H9 (cell line): ENCODE results near the gene TFAP2A. TPM values are rescaled to one million over a fixed set of nuclear protein-coding genes. Genes with fewer than 3 reads are reported as not detected.

Experiments used
- DNase-seq: peaks from one replicate; pipeline ENCODE4 v3.0.0-alpha.2; 2017
- H2AFZ ChIP-seq: one replicate; pipeline ENCODE4 v1.6.1; 2013; ENCODE audit warnings: mild to moderate bottlenecking, low read length, control low read depth, moderate library complexity
- H2AK5ac ChIP-seq: 2 replicates; pipeline ENCODE4 v1.6.1; 2013; ENCODE audit warnings: low read length, control low read depth, mixed read lengths; ENCODE audit not compliant: insufficient read length
- H2BK120ac ChIP-seq: one replicate; pipeline ENCODE4 v1.6.1; 2013; ENCODE audit warnings: low read depth, mild to moderate bottlenecking, low read length, control low read depth, inconsistent platforms; ENCODE audit not compliant: poor library complexity, severe bottlenecking
- H2BK12ac ChIP-seq: 2 replicates; pipeline ENCODE4 v1.6.1; 2013; ENCODE audit warnings: low read length, control low read depth, mixed read lengths, low read depth; ENCODE audit not compliant: insufficient read length
- H2BK15ac ChIP-seq: 2 replicates; pipeline ENCODE4 v1.6.1; 2013; ENCODE audit warnings: low read depth, low read length, control low read depth
- H2BK20ac ChIP-seq: one replicate; pipeline ENCODE4 v1.6.1; 2013; ENCODE audit warnings: low read depth, mild to moderate bottlenecking, low read length, control low read depth, inconsistent platforms; ENCODE audit not compliant: poor library complexity, severe bottlenecking
- H2BK5ac ChIP-seq: 2 replicates; pipeline ENCODE4 v1.6.1; 2013; ENCODE audit warnings: low read length, control low read depth, mixed read lengths; ENCODE audit not compliant: insufficient read length
- H3K14ac ChIP-seq: 2 replicates; pipeline ENCODE4 v1.6.1; 2013; ENCODE audit warnings: low read length, control low read depth; ENCODE audit not compliant: insufficient read depth
- H3K18ac ChIP-seq: 2 replicates; pipeline ENCODE4 v1.6.1; 2013; ENCODE audit warnings: low read depth, mild to moderate bottlenecking, mixed read lengths, low read length, control low read depth; ENCODE audit not compliant: insufficient read length
- H3K23ac ChIP-seq: 2 replicates; pipeline ENCODE4 v1.6.1; 2013; ENCODE audit warnings: low read length, control low read depth, mixed read lengths, low read depth; ENCODE audit not compliant: insufficient read length
- H3K23me2 ChIP-seq: 2 replicates; pipeline ENCODE4 v1.6.1; 2013; ENCODE audit warnings: low read depth, mild to moderate bottlenecking, mixed read lengths, low read length, control low read depth; ENCODE audit not compliant: insufficient read length, poor library complexity, severe bottlenecking
- H3K27ac ChIP-seq: 2 replicates; pipeline ENCODE4 v1.5.1; 2013; ENCODE audit warnings: low read length, control low read depth, mixed read lengths, low read depth; ENCODE audit not compliant: insufficient read length
- H3K27me3 ChIP-seq: 2 replicates; pipeline ENCODE4 v1.6.1; 2013; ENCODE audit warnings: low read length, control low read depth, inconsistent platforms; ENCODE audit not compliant: insufficient read depth
- H3K4ac ChIP-seq: 2 replicates; pipeline ENCODE4 v1.6.1; 2013; ENCODE audit warnings: low read depth, mild to moderate bottlenecking, control low read depth, inconsistent platforms, low read length, moderate library complexity
- H3K4me1 ChIP-seq: 2 replicates; pipeline ENCODE4 v1.6.1; 2013; ENCODE audit warnings: low read length, control low read depth, inconsistent platforms; ENCODE audit not compliant: insufficient read depth
- H3K4me2 ChIP-seq: 2 replicates; pipeline ENCODE4 v1.6.1; 2013; ENCODE audit warnings: low read length, control low read depth, mixed read lengths; ENCODE audit not compliant: insufficient read length, insufficient read depth
- H3K56ac ChIP-seq: 2 replicates; pipeline ENCODE4 v1.6.1; 2013; ENCODE audit warnings: low read depth, mild to moderate bottlenecking, mixed read lengths, low read length, control low read depth; ENCODE audit not compliant: insufficient read length
- H3K79me1 ChIP-seq: 2 replicates; pipeline ENCODE4 v1.6.1; 2013; ENCODE audit warnings: low read depth, mild to moderate bottlenecking, moderate library complexity, low read length, control low read depth, inconsistent platforms; ENCODE audit not compliant: insufficient read depth, poor library complexity, severe bottlenecking
- H3K79me2 ChIP-seq: 2 replicates; pipeline ENCODE4 v1.6.1; 2013; ENCODE audit warnings: low read length, control low read depth, inconsistent platforms; ENCODE audit not compliant: insufficient read depth
- H3K9ac ChIP-seq: 2 replicates; pipeline ENCODE4 v1.6.1; 2013; ENCODE audit warnings: low read length, control low read depth, mixed read lengths; ENCODE audit not compliant: insufficient read length; ENCODE audit errors: extremely low read depth
- H3K9me3 ChIP-seq: one replicate; pipeline ENCODE4 v1.6.1; 2013; ENCODE audit warnings: low read depth, low read length, inconsistent platforms; ENCODE audit not compliant: control insufficient read depth
- H3T11ph ChIP-seq: one replicate; pipeline ENCODE4 v1.6.1; 2013; ENCODE audit warnings: mild to moderate bottlenecking, low read length, control low read depth, inconsistent platforms
- H4K20me1 ChIP-seq: one replicate; pipeline ENCODE4 v1.6.1; 2013; ENCODE audit not compliant: control insufficient read depth, insufficient read length, insufficient read depth
- H4K5ac ChIP-seq: 2 replicates; pipeline ENCODE4 v1.6.1; 2013; ENCODE audit warnings: low read depth, mild to moderate bottlenecking, mixed read lengths, low read length, control low read depth; ENCODE audit not compliant: insufficient read length
- H4K8ac ChIP-seq: replicated peaks from 2 replicates; pipeline ENCODE4 v1.6.1; 2013; ENCODE audit warnings: low read length, control low read depth, mixed read lengths, low read depth; ENCODE audit not compliant: insufficient read length
- H4K91ac ChIP-seq: 2 replicates; pipeline ENCODE4 v1.6.1; 2013; ENCODE audit warnings: low read depth, mild to moderate bottlenecking, moderate library complexity, mixed read lengths, low read length, control low read depth; ENCODE audit not compliant: insufficient read length
- H3K27ac Mint-ChIP-seq, 3 experiments: 2 replicates in 2 of 3; 3 replicates in 1 of 3; pipeline ENCODE4 v1.8.0; 2020 to 2021; ENCODE audit warnings: mixed read lengths in 3 of 3, mild to moderate bottlenecking in 1 of 3, moderate library complexity in 1 of 3
- H3K27me3 Mint-ChIP-seq: 2 replicates; pipeline ENCODE4 v1.8.0; 2021; ENCODE audit warnings: low read depth, mild to moderate bottlenecking, moderate library complexity, mixed read lengths
- H3K36me3 Mint-ChIP-seq, 3 experiments: 2 replicates in 2 of 3; 3 replicates in 1 of 3; pipeline ENCODE4 v1.8.0; 2020 to 2021; ENCODE audit warnings: low read depth in 3 of 3, mixed read lengths in 3 of 3; ENCODE audit not compliant: insufficient read depth in 1 of 3
- H3K4me1 Mint-ChIP-seq, 2 experiments: 2 replicates each; pipeline ENCODE4 v1.8.0; 2020; ENCODE audit warnings: mixed read lengths in 2 of 2
- H3K4me3 Mint-ChIP-seq, 2 experiments: 2 replicates in 1 of 2; 3 replicates in 1 of 2; pipeline ENCODE4 v1.8.0; 2020 to 2021; ENCODE audit warnings: mild to moderate bottlenecking in 2 of 2, mixed read lengths in 2 of 2, moderate library complexity in 1 of 2
- H3K9me3 Mint-ChIP-seq, 2 experiments: 2 replicates in 1 of 2; 3 replicates in 1 of 2; pipeline ENCODE4 v1.8.0; 2020; ENCODE audit warnings: mild to moderate bottlenecking in 2 of 2, mixed read lengths in 2 of 2, moderate library complexity in 1 of 2
- WGBS: extraction: QIAGEN DNeasy Blood & Tissue Kit; methylation state at CpG from one replicate; pipeline ENCODE4 v1.1.7; 2013; ENCODE audit warnings: missing lambda C conversion rate, low lambda C conversion rate, mixed read lengths; ENCODE audit not compliant: insufficient read length; ENCODE audit errors: extremely low coverage; 5-methylcytosine and 5-hydroxymethylcytosine counted together
- total RNA-seq: library from RNA; stranded (reverse); gene quantifications from 2 replicates; pipeline ENCODE4 v1.2.1, GENCODE V29; 2021
- TF ChIP-seq, protein P1 (sequence below): fragments of 200-600 bp; sonication (generic); conservative IDR thresholded peaks from 3 replicates; pipeline ENCODE4 v1.8.0; 2021; ENCODE audit warnings: antibody characterized with exemption, mild to moderate bottlenecking

TFAP2A gene
- total RNA-seq, 1 experiment from 2014 or later, result 2.6 TPM

DNA sequence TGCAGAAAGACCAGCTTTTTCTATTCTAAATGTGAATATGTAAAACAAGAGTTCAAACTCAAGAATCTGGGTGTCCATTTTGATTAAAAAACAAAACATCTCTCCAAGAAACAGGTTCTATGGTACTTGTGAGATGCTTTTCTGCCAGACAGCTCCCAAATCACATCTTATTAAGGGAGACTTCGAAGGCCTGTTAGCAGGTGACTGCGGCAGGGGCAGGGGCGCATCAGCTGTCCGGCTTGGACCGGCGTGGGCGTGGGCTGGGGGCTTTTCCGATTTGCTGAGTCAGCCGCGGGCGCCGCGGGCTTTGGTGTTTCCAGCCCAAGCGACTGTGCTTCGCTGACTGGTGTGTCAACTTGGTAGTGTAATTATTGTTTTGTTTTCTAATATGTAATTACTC lies 32.6 kb downstream of the TFAP2A start:
- Histone ChIP-seq H3K27me3 (peaks cover 69% of the 10 kb centered on the region), H4K8ac (no peak overlapping the region)
- WGBS, result no CpG with 5 or more reads among the region's 15 CpGs

More for the DNA sequence above, 32.6 kb downstream of the TFAP2A start:
- peak overlapping the region in 1 of 2 experiments; percentile 73; a peak in 3 of 5 replicates for H3K4me3 Mint-ChIP-seq
- Histone ChIP-seq H3K27ac (no peak overlapping the region), H4K20me1 (peaks cover 3% of the 10 kb centered on the region), H2BK5ac (no peak overlapping the region), H3K14ac (no peak overlapping the region), H3K56ac (no peak overlapping the region), H2BK20ac (no peak overlapping the region), H3T11ph (no peak overlapping the region), H3K79me1 (no peaks in the 10 kb centered on the region), H3K9me3 (no peaks in the 10 kb centered on the region), H2AK5ac (no peak overlapping the region), H2BK12ac (no peak overlapping the region), H3K4me1 (no peaks in the 10 kb centered on the region), H2BK120ac (no peak overlapping the region), H3K9ac (no peak overlapping the region), H4K91ac (no peak overlapping the region), H3K4ac (no peak overlapping the region), H2AFZ (no peak overlapping the region), H4K5ac (no peak overlapping the region), H2BK15ac (no peak overlapping the region), H3K23ac (no peak overlapping the region), H3K79me2 (no peaks in the 10 kb centered on the region), H3K4me2 (peak overlapping the region; percentile 9), H3K23me2 (peaks cover 2% of the 10 kb centered on the region), H3K18ac (no peak overlapping the region)
- no peak overlapping the region for H3K27ac Mint-ChIP-seq
- DNase-seq, result no peak
- peaks cover 50 to 57% of the 10 kb centered on the region in 2 experiments for H3K4me1 Mint-ChIP-seq
- TF ChIP-seq, protein P1, sequence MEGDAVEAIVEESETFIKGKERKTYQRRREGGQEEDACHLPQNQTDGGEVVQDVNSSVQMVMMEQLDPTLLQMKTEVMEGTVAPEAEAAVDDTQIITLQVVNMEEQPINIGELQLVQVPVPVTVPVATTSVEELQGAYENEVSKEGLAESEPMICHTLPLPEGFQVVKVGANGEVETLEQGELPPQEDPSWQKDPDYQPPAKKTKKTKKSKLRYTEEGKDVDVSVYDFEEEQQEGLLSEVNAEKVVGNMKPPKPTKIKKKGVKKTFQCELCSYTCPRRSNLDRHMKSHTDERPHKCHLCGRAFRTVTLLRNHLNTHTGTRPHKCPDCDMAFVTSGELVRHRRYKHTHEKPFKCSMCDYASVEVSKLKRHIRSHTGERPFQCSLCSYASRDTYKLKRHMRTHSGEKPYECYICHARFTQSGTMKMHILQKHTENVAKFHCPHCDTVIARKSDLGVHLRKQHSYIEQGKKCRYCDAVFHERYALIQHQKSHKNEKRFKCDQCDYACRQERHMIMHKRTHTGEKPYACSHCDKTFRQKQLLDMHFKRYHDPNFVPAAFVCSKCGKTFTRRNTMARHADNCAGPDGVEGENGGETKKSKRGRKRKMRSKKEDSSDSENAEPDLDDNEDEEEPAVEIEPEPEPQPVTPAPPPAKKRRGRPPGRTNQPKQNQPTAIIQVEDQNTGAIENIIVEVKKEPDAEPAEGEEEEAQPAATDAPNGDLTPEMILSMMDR, result no peak
- H3K27me3 Mint-ChIP-seq, result peaks cover 98% of the 10 kb centered on the region
- no peaks in the 10 kb centered on the region for H3K36me3 Mint-ChIP-seq
- no peaks in the 10 kb centered on the region; a peak in 1 of 5 replicates for H3K9me3 Mint-ChIP-seq
